HepG2 (cell line): Measurements from ENCODE around the gene CTNNBL1. TPM values are rescaled to one million over a fixed set of nuclear protein-coding genes. Genes with fewer than 3 reads are reported as not detected.
A peak's percentile ranks its signal among the peaks of the same experiment; 100 is the strongest.

ENCODE experiments used
- ATF2 ChIP-seq: sonication (generic); formaldehyde crosslinking; IDR thresholded peaks from 2 replicates; pipeline ENCODE4 v1.4.0; 2020; ENCODE audit warnings: missing genetic modification reagents
- ATF3 ChIP-seq: sonication (generic); formaldehyde crosslinking; IDR thresholded peaks from 2 replicates; pipeline ENCODE4 v1.4.0; 2020; ENCODE audit warnings: missing genetic modification reagents
- ELF4 ChIP-seq: sonication (generic); formaldehyde crosslinking; IDR thresholded peaks from 2 replicates; pipeline ENCODE4 v1.5.0; 2020; ENCODE audit warnings: missing genetic modification reagents, mild to moderate bottlenecking, moderate library complexity, borderline replicate concordance
- HOMEZ ChIP-seq: IDR thresholded peaks from 2 replicates; pipeline ENCODE4 v1.6.1; 2016; ENCODE audit warnings: low read depth
- MAFK ChIP-seq, 2 experiments: IDR thresholded peaks in 1 of 2; conservative IDR thresholded peaks in 1 of 2; 2 replicates each; pipeline ENCODE4 v1.6.1; 2011; ENCODE audit warnings: improper control_type of control experiment in 2 of 2, low read length in 2 of 2
- NONO ChIP-seq, 2 experiments: fragments of 450-650 bp in 1 of 2; sonication (generic) in 1 of 2; formaldehyde crosslinking in 1 of 2; IDR thresholded peaks in 1 of 2; conservative IDR thresholded peaks in 1 of 2; 2 replicates each; pipeline versions ENCODE4 v1.6.1 to v1.8.0; 2017 to 2022; ENCODE audit warnings: mild to moderate bottlenecking in 1 of 2, missing genetic modification reagents in 1 of 2, moderate library complexity in 1 of 2
- RBM22 ChIP-seq: fragments of 200-400 bp; formaldehyde crosslinking; optimal IDR thresholded peaks from 2 replicates; pipeline ENCODE3; 2017; ENCODE audit warnings: mild to moderate bottlenecking, low read length, moderate library complexity
- SALL1 ChIP-seq: sonication (generic); formaldehyde crosslinking; IDR thresholded peaks from 2 replicates; pipeline ENCODE4 v1.8.0; 2022; ENCODE audit warnings: mild to moderate bottlenecking, missing genetic modification reagents
- SMARCC2 ChIP-seq: fragments of 450-650 bp; IDR thresholded peaks from 2 replicates; pipeline ENCODE4 v1.6.1; 2017; ENCODE audit warnings: antibody characterized with exemption, mild to moderate bottlenecking
- SMC3 ChIP-seq: IDR thresholded peaks from 2 replicates; pipeline ENCODE4 v1.6.1; 2011; ENCODE audit warnings: low read length, improper control_type of control experiment
- SOX6 ChIP-seq, 2 experiments: fragments of 450-650 bp in 1 of 2; sonication (generic) in 1 of 2; formaldehyde crosslinking in 1 of 2; IDR thresholded peaks; 2 replicates each; pipeline versions ENCODE4 v1.4.0 to v1.6.1; 2017 to 2020; ENCODE audit warnings: antibody characterized with exemption in 1 of 2, mild to moderate bottlenecking in 1 of 2, missing genetic modification reagents in 1 of 2
- SRSF9 ChIP-seq: fragments of 200-400 bp; formaldehyde crosslinking; IDR thresholded peaks from 2 replicates; pipeline ENCODE4 v1.6.1; 2018; ENCODE audit warnings: borderline replicate concordance, mild to moderate bottlenecking, low read depth, low read length; ENCODE audit not compliant: insufficient read depth, poor library complexity, severe bottlenecking
- SUZ12 ChIP-seq: fragments of 150-350 bp; IDR thresholded peaks from 2 replicates; pipeline ENCODE4 v1.6.1; 2014; ENCODE audit warnings: low read depth, low read length
- ZBTB38 ChIP-seq: sonication (generic); formaldehyde crosslinking; IDR thresholded peaks from 2 replicates; pipeline ENCODE4 v1.5.1; 2020; ENCODE audit warnings: mild to moderate bottlenecking, missing genetic modification reagents
- ZNF546 ChIP-seq: sonication (generic); formaldehyde crosslinking; conservative IDR thresholded peaks from 2 replicates; pipeline ENCODE4 v1.8.1; 2023; ENCODE audit warnings: mild to moderate bottlenecking, missing genetic modification reagents
- ZNF570 ChIP-seq: sonication (generic); formaldehyde crosslinking; IDR thresholded peaks from 2 replicates; pipeline ENCODE4 v1.4.0; 2020; ENCODE audit warnings: mild to moderate bottlenecking, missing genetic modification reagents, borderline replicate concordance
- ZNF597 ChIP-seq: sonication (generic); formaldehyde crosslinking; IDR thresholded peaks from 2 replicates; pipeline ENCODE4 v1.5.0; 2020; ENCODE audit warnings: missing genetic modification reagents
- ZNF619 ChIP-seq: sonication (generic); formaldehyde crosslinking; IDR thresholded peaks from 2 replicates; pipeline ENCODE4 v1.4.0; 2020; ENCODE audit warnings: mild to moderate bottlenecking, missing genetic modification reagents
- ZNF784 ChIP-seq: sonication (generic); formaldehyde crosslinking; IDR thresholded peaks from 2 replicates; pipeline ENCODE4 v1.5.1; 2020; ENCODE audit warnings: missing genetic modification reagents, mild to moderate bottlenecking, borderline replicate concordance
- polyA plus RNA-seq, 8 experiments: library from polyadenylated mRNA; depleted of rRNA in 3 of 8; stranded (reverse) in 7 of 8; unstranded in 1 of 8; fragments of >200 nt; fragmentation: Illumina TruSeq in 4 of 8; extraction: Trizol in 4 of 8; gene quantifications; 2 replicates each; pipeline versions ENCODE4 v1.2.1 to v1.2.3, GENCODE V29; 2011 to 2016; ENCODE audit warnings: low read depth in 4 of 8, missing spikeins in 1 of 8, mixed read lengths in 1 of 8; ENCODE audit not compliant: insufficient read depth in 1 of 8
- total RNA-seq, 5 experiments: library from RNA; depleted of rRNA; stranded (reverse); fragments of >200 nt; fragmentation: Illumina TruSeq; extraction: Trizol; gene quantifications; 2 replicates each; pipeline ENCODE4 v1.2.3, GENCODE V29; 2016; ENCODE audit warnings: low read depth in 1 of 5

The CTNNBL1 gene
- total and polyA plus RNA-seq, 2 of the 13 experiments (the other 11 are each of a cell fraction or from before 2014, with no cell fraction given) = 49.3 to 94.6 TPM

- TF ChIP-seq ATF2 (CRISPR knock-in tag) (0 out of 2 replicates have a peak, but pooled peaks have one; percentile 29), ZNF784 (CRISPR knock-in tag) (no peak), SMARCC2 (no peak), ZNF570 (CRISPR knock-in tag) (no peak), MAFK (conservative IDR thresholded peaks at IDR 0.05 in 1 of 2, IDR thresholded peaks at IDR 0.05 in 1 of 2; ENCODE audit: low read length in 2 of 2) (peak; percentile 73 to 91), ZNF546 (no peak), ELF4 (no peak), SALL1 (CRISPR knock-in tag) (peak; percentile 63; the same call in 1 of the 2 replicates), RBM22 (no peak), ATF3 (0 out of 2 replicates have a peak, but pooled peaks have one; percentile 11), SRSF9 (no peak), SMC3 (peak; percentile 94), ZNF619 (CRISPR knock-in tag) (no peak), ZBTB38 (CRISPR knock-in tag) (no peak), HOMEZ (CRISPR knock-in tag) (no peak), ZNF597 (CRISPR knock-in tag) (no peak), SOX6 (IDR thresholded peaks at IDR 0.05) (no peak), SOX6 (CRISPR knock-in tag; IDR thresholded peaks at IDR 0.05) (peak; percentile 38; the same call in 1 of the 2 replicates), NONO (IDR thresholded peaks at IDR 0.05) (no peak), NONO (CRISPR knock-in tag; conservative IDR thresholded peaks at IDR 0.05) (no peak), SUZ12 (no peak)
Measured at GRCh38 chr20:37651932-37652331, 41.9 kb upstream of the CTNNBL1 start (continued).
